WERI-Rb-1 (cell line): ENCODE measurements around the gene ZFPM1.

Experiments used
- DNase-seq: peaks from one replicate; pipeline ENCODE4 v3.0.0-alpha.2; 2020
- H3K27ac ChIP-seq: fragments of 250-450 bp; sonication (Bioruptor Pico); 2 replicates; pipeline ENCODE4 v1.5.1; 2020; ENCODE audit warnings: mild to moderate bottlenecking, moderate library complexity
- H3K27me3 ChIP-seq: fragments of 250-450 bp; sonication (Bioruptor Pico); 2 replicates; pipeline ENCODE4 v1.5.1; 2021; ENCODE audit warnings: mild to moderate bottlenecking, low read depth, moderate library complexity; ENCODE audit not compliant: insufficient read depth, severe bottlenecking
- H3K36me3 ChIP-seq: fragments of 250-450 bp; sonication (Bioruptor Pico); 2 replicates; pipeline ENCODE4 v1.5.1; 2020; ENCODE audit warnings: mild to moderate bottlenecking, moderate library complexity
- H3K4me3 ChIP-seq: 2 replicates; pipeline ENCODE4 v1.5.1; 2011; ENCODE audit warnings: low read depth, mild to moderate bottlenecking, control low read depth, low read length
- H3K9me3 ChIP-seq: fragments of 250-450 bp; sonication (Bioruptor Pico); 2 replicates; pipeline ENCODE4 v1.5.1; 2021; ENCODE audit warnings: mild to moderate bottlenecking, moderate library complexity; ENCODE audit not compliant: severe bottlenecking
- TF ChIP-seq, protein P1 (sequence below): IDR thresholded peaks from 2 replicates; pipeline ENCODE4 v1.5.1; 2011; ENCODE audit warnings: low read depth, mild to moderate bottlenecking, control low read depth, inconsistent platforms, low read length

ZFPM1 gene

DNA sequence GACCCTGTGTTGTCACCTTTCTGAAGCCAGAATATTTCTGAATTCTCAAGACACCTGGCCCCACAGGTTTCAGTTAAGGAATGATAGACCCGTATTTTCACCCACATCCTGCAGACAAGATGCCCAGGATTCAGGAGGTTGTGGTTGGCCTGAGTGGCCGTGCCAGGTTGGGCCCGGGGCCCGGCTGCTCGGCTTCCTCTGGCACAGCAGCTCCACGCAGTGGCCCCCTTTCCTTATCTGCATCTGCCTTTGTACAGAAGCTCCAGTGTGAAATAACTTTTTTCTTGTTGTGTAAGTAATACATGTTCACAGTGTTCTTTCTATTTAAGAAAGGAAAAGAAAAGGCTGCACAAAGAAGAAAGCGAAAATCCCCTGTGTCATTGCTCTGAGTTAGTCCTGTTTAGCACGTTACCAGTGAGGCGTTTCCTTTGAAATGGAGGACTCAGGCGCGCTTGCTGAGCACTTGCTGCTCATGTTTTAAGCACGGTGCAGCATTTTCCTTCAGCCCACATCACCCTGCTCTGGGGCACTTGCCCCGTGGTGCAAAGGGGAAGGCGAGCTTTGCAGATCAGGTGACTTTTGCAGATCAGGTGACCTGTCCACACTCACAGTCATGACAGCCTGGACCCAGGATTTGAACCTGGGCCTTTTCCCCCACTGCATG is 130.0 kb downstream of the ZFPM1 start:
- H3K36me3 ChIP-seq = peaks cover 2% of the 10 kb centered on the region
- TF ChIP-seq, protein P1, sequence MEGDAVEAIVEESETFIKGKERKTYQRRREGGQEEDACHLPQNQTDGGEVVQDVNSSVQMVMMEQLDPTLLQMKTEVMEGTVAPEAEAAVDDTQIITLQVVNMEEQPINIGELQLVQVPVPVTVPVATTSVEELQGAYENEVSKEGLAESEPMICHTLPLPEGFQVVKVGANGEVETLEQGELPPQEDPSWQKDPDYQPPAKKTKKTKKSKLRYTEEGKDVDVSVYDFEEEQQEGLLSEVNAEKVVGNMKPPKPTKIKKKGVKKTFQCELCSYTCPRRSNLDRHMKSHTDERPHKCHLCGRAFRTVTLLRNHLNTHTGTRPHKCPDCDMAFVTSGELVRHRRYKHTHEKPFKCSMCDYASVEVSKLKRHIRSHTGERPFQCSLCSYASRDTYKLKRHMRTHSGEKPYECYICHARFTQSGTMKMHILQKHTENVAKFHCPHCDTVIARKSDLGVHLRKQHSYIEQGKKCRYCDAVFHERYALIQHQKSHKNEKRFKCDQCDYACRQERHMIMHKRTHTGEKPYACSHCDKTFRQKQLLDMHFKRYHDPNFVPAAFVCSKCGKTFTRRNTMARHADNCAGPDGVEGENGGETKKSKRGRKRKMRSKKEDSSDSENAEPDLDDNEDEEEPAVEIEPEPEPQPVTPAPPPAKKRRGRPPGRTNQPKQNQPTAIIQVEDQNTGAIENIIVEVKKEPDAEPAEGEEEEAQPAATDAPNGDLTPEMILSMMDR = no peak
- no peak for DNase-seq
- no peaks in the 10 kb centered on the region for H3K9me3 ChIP-seq
- no peaks in the 10 kb centered on the region for H3K27me3 ChIP-seq
- H3K4me3 ChIP-seq = no peak overlapping the region
- H3K27ac ChIP-seq = no peak overlapping the region

DNA sequence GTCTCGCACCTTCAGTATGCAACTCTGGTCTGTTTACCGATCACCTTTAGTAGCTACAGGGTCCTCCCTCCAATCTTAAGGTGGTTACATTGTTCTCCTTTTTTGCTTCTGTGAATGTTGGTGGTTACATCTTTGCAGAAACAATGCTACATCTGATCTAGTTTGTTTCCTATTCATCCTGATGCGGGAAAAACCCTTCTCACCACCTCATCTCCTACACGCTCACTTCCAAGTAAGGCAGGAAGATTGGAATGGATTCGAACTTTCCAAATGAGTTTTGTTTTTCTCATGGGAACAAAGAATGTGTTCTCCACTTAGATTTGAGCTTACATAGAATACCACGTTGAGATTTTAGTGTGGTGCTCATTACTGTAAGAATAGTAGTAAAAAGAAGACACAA is 131.6 kb downstream of the ZFPM1 start:
- DNase-seq = no peak
- peaks cover 2% of the 10 kb centered on the region; the same call in 1 of the 2 replicates for H3K36me3 ChIP-seq
- TF ChIP-seq, protein P1 = no peak

GRCh38 chr16:88585269-88585668 is 132.2 kb downstream of the ZFPM1 start:
- H3K36me3 ChIP-seq = peaks cover 2% of the 10 kb centered on the region; the same call in 1 of the 2 replicates
- no peak for DNase-seq

More for the DNA sequence above, 131.6 kb downstream of the ZFPM1 start:
- no peaks in the 10 kb centered on the region for H3K27me3 ChIP-seq
- no peak overlapping the region for H3K4me3 ChIP-seq
- no peak overlapping the region for H3K27ac ChIP-seq
- H3K9me3 ChIP-seq = no peaks in the 10 kb centered on the region

DNA sequence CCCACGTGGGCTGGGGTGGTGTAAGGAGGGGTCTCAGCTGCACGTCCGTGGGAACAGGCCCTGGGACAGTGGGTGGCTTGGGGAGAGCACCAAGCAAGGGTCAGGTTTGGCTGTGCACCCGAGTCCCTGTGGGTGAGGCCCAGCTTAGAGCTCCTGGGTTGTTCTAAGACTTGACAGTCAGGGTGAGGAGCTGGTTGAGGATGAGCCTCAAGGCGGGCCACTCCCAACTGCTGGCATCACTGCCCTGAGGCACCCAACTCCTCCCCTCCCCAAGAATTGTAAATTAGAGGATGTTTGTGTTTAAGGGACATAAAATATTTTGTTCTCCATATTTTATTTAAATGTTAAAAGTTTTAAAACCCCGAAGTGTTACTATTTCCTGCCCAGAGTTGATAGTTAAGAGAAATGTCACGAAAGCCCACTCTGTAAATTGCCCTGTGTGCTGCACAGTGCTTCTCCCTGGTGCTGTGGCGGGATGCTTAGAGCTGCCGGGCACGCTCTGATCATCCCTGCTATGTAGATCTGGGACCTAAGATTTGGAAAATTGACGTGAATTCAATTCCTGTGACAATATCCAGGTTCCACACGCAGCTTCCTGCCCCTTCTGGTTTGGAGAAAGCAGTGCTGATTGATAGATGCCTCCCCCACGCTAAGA is 133.0 kb downstream of the ZFPM1 start:
- no peak overlapping the region for H3K27ac ChIP-seq
- TF ChIP-seq, protein P1 = no peak
- DNase-seq = no peak
- no peak overlapping the region for H3K4me3 ChIP-seq
- H3K27me3 ChIP-seq = no peaks in the 10 kb centered on the region
- H3K36me3 ChIP-seq = 0 out of 2 replicates have a peak, but pooled peaks cover 2% of the 10 kb centered on the region
- no peaks in the 10 kb centered on the region for H3K9me3 ChIP-seq

More at GRCh38 chr16:88585269-88585668, 132.2 kb downstream of the ZFPM1 start:
- Histone ChIP-seq H3K27ac (no peak overlapping the region), H3K9me3 (no peaks in the 10 kb centered on the region), H3K4me3 (no peak overlapping the region), H3K27me3 (no peaks in the 10 kb centered on the region)
- TF ChIP-seq, protein P1 = no peak
